ENCODE data around the gene APOBEC3A.

The APOBEC3A gene

GRCh38 chr22:38942702-38943101, 14.7 kb upstream of the APOBEC3A start:
- no peak for ATAC-seq
- TF ChIP-seq ZFP30 (CRISPR knock-in tag; IDR thresholded peaks at IDR 0.05), result no peak
- no peak for TF ChIP-seq ISL1 (CRISPR knock-in tag; IDR thresholded peaks at IDR 0.05)
- no peak for TF ChIP-seq CREB5 (CRISPR knock-in tag; IDR thresholded peaks at IDR 0.05; ENCODE audit: low read depth)
- no peak for TF ChIP-seq GLIS3 (CRISPR knock-in tag; IDR thresholded peaks at IDR 0.05)
- TF ChIP-seq TOX (CRISPR knock-in tag; IDR thresholded peaks at IDR 0.05; ENCODE audit: borderline replicate concordance), result no peak
- no peak for TF ChIP-seq BACH2 (CRISPR knock-in tag; IDR thresholded peaks at IDR 0.05; ENCODE audit: borderline replicate concordance)
- TF ChIP-seq OSR1 (CRISPR knock-in tag; IDR thresholded peaks at IDR 0.05), result no peak
- no peak for TF ChIP-seq TCF4 (CRISPR knock-in tag; IDR thresholded peaks at IDR 0.05; ENCODE audit: borderline replicate concordance)
- TF ChIP-seq POU6F1 (CRISPR knock-in tag; IDR thresholded peaks at IDR 0.05; ENCODE audit: borderline replicate concordance, low read depth), result no peak
- no peak for TF ChIP-seq CSRNP3 (CRISPR knock-in tag; IDR thresholded peaks at IDR 0.05)

- TF ChIP-seq OSR1 (CRISPR knock-in tag; IDR thresholded peaks at IDR 0.05) (no peak), CSRNP3 (CRISPR knock-in tag; IDR thresholded peaks at IDR 0.05) (no peak), TOX (CRISPR knock-in tag; IDR thresholded peaks at IDR 0.05; ENCODE audit: borderline replicate concordance) (no peak), ZNF70 (CRISPR knock-in tag; IDR thresholded peaks at IDR 0.05) (no peak), PATZ1 (CRISPR knock-in tag; IDR thresholded peaks at IDR 0.05; ENCODE audit: borderline replicate concordance) (no peak), CREB5 (CRISPR knock-in tag; IDR thresholded peaks at IDR 0.05; ENCODE audit: low read depth) (no peak), TSHZ2 (CRISPR knock-in tag; IDR thresholded peaks at IDR 0.05) (no peak), GLIS3 (CRISPR knock-in tag; IDR thresholded peaks at IDR 0.05) (no peak), ZFP3 (CRISPR knock-in tag; IDR thresholded peaks at IDR 0.05) (no peak), CSDC2 (CRISPR knock-in tag; IDR thresholded peaks at IDR 0.05) (no peak), PPARA (CRISPR knock-in tag; IDR thresholded peaks at IDR 0.05; ENCODE audit: borderline replicate concordance) (no peak), POU6F1 (CRISPR knock-in tag; IDR thresholded peaks at IDR 0.05; ENCODE audit: borderline replicate concordance, low read depth) (no peak), BACH2 (CRISPR knock-in tag; IDR thresholded peaks at IDR 0.05; ENCODE audit: borderline replicate concordance) (no peak), RARB (CRISPR knock-in tag; IDR thresholded peaks at IDR 0.05) (no peak), ZNF8 (CRISPR knock-in tag; IDR thresholded peaks at IDR 0.05) (no peak), ZFP30 (CRISPR knock-in tag; IDR thresholded peaks at IDR 0.05) (no peak)
- no peak for ATAC-seq
These were observed 14.2 kb upstream of the APOBEC3A start for GRCh38 chr22:38943201-38943600.

Data from SK-N-SH treated with all-trans-retinoic acid at 6 μM for 48 hours (cell line).